Spleen (tissue), 11 donors: ENCODE measurements around the gene TMPRSS6. TPM values are rescaled to one million over a fixed set of nuclear protein-coding genes. Genes with fewer than 3 reads are reported as not detected.

Experiments
- DNase-seq: peaks from one replicate; pipeline ENCODE4 v3.0.0-alpha.2; 2020
- H3K27ac ChIP-seq, 8 donors: fragments of 200-600 bp; sonication (generic) in 7 of 8; 1 replicate in 4 of 8; 2 replicates in 4 of 8; pipeline versions ENCODE4 v1.5.0 to v1.8.0; 2016 to 2021; ENCODE audit warnings: inconsistent platforms in 4 of 8, mild to moderate bottlenecking in 4 of 8, moderate library complexity in 1 of 8
- H3K27me3 ChIP-seq, 7 donors: fragments of 200-600 bp; sonication (generic) in 6 of 7; replicated peaks in 1 of 7; 1 replicate in 4 of 7; 2 replicates in 3 of 7; pipeline versions ENCODE4 v1.5.0 to v1.8.0; 2016 to 2021; ENCODE audit warnings: inconsistent platforms in 3 of 7, mild to moderate bottlenecking in 1 of 7
- H3K36me3 ChIP-seq, 6 donors: fragments of 200-600 bp; sonication (generic) in 5 of 6; 1 replicate in 4 of 6; 2 replicates in 2 of 6; pipeline versions ENCODE4 v1.5.0 to v1.8.0; 2016 to 2021; ENCODE audit warnings: inconsistent platforms in 2 of 6
- H3K4me1 ChIP-seq, 6 donors: fragments of 200-600 bp; sonication (generic) in 5 of 6; 1 replicate in 3 of 6; 2 replicates in 3 of 6; pipeline versions ENCODE4 v1.5.0 to v1.8.0; 2016 to 2021; ENCODE audit warnings: inconsistent platforms in 3 of 6
- H3K4me3 ChIP-seq, 8 donors: fragments of 200-600 bp; sonication (generic) in 7 of 8; 1 replicate in 4 of 8; 2 replicates in 4 of 8; pipeline versions ENCODE4 v1.5.0 to v1.8.0; 2016 to 2021; ENCODE audit warnings: inconsistent platforms in 4 of 8, mild to moderate bottlenecking in 4 of 8, moderate library complexity in 2 of 8
- H3K9me3 ChIP-seq, 8 donors: fragments of 200-600 bp; sonication (generic) in 7 of 8; 1 replicate in 4 of 8; 2 replicates in 4 of 8; pipeline versions ENCODE4 v1.5.0 to v1.8.0; 2016 to 2021; ENCODE audit warnings: inconsistent platforms in 4 of 8
- CTCF ChIP-seq, 11 experiments: fragments of 200-600 bp in 7 of 11; fragments of 450-650 bp in 4 of 11; sonication (generic) in 4 of 11; IDR thresholded peaks in 8 of 11; conservative IDR thresholded peaks in 3 of 11; 1 replicate in 7 of 11; 2 replicates in 4 of 11; pipeline versions ENCODE4 v1.4.0 to v1.8.0; 2016 to 2021; ENCODE audit warnings: antibody characterized with exemption in 11 of 11, inconsistent platforms in 4 of 11, mild to moderate bottlenecking in 1 of 11
- POLR2A ChIP-seq, 3 donors: fragments of 450-650 bp; IDR thresholded peaks; one replicate each; pipeline ENCODE4 v1.5.1; 2017; ENCODE audit warnings: antibody characterized with exemption in 3 of 3, mild to moderate bottlenecking in 1 of 3
- POLR2AphosphoS5 ChIP-seq, 3 donors: sonication (generic); formaldehyde crosslinking; IDR thresholded peaks; one replicate each; pipeline ENCODE4 v1.5.1; 2017; ENCODE audit warnings: antibody characterized with exemption in 3 of 3
- WGBS, 5 donors: extraction: QIAGEN DNeasy Blood & Tissue Kit in 3 of 5; methylation state at CpG; one replicate each; pipeline versions ENCODE4 v1.1.5 to v1.1.7; 2013 to 2018; 5-methylcytosine and 5-hydroxymethylcytosine counted together
- intact Hi-C: fragments of 100-400 bp; cut with DNase I; formaldehyde crosslinking; loops from one replicate; pipeline ENCODE4 v1.15.0; 2023; ENCODE audit warnings: low total_unique reads
- polyA plus RNA-seq, 3 donors: library from polyadenylated mRNA; stranded (reverse); fragments of 200-250 nt; gene quantifications; one replicate each; pipeline ENCODE4 v1.2.1, GENCODE V29; 2013
- total RNA-seq, 7 donors: library from RNA; depleted of rRNA in 3 of 7; stranded (reverse); fragments of >200 nt in 3 of 7; fragmentation: NEBNext Ultra II Directional in 4 of 7; extraction: Animal tissue kit (Norgen Biotek cat#: 25700) in 4 of 7; gene quantifications; one replicate each; pipeline versions ENCODE4 v1.1.0 to v1.2.1, GENCODE V29; 2016 to 2021
- donor health status: healthy with polysubstance abuse.
- donor health status: DM: no; HTN: no; CAD: no; lungs with moderate emphysema.
- donor health status: DM: no; HTN: no; CAD: no.
- donor health status: Bipolar disorder and iron deficiency.
- donor health status: healthy.
- donor health status: DM: no; HTN: no; CAD: no.
- donor health status: DM: yes; HTN: yes; CAD: no.

TMPRSS6 gene
- total and polyA plus RNA-seq, 10 donors, result 0.09 to 0.55 (median 0.28) TPM; not detected in 5

- Histone ChIP-seq H3K27me3 (peaks cover 0 to 6% (median 0%) of the 10 kb centered on the region in 7 donors), H3K4me3 (peak overlapping the region in 1 of 8 donors; percentile 94), H3K36me3 (no peaks in the 10 kb centered on the region), H3K9me3 (no peaks in the 10 kb centered on the region), H3K4me1 (peaks cover 5 to 60% (median 40%) of the 10 kb centered on the region in 6 donors), H3K27ac (peak overlapping the region in 1 of 8 donors; percentile 17)
- DNase-seq, result no peak
- intact Hi-C loops, result no loop called here
- TF ChIP-seq CTCF (IDR thresholded peaks at IDR 0.05 in 8 of 11, conservative IDR thresholded peaks at IDR 0.05 in 3 of 11) (no peak), POLR2AphosphoS5 (IDR thresholded peaks at IDR 0.05) (no peak), POLR2A (IDR thresholded peaks at IDR 0.05) (no peak)
- WGBS, 5 donors, result 89 to 96% (median 93%) methylated on average over 10 of the region's 10 CpGs
These were observed 92.2 kb downstream of the TMPRSS6 start for GRCh38 chr22:37017356-37017755.

- 86 to 94% (median 89%) methylated on average over 14 of the region's 14 CpGs for WGBS, 5 donors
- H3K27ac ChIP-seq, result peak overlapping the region in 1 of 8 donors; percentile 17
- peaks cover 0 to 6% (median 0%) of the 10 kb centered on the region in 7 donors for H3K27me3 ChIP-seq
- no peak for TF ChIP-seq POLR2A (IDR thresholded peaks at IDR 0.05)
- no peak overlapping the region for H3K4me3 ChIP-seq
- no peaks in the 10 kb centered on the region for H3K9me3 ChIP-seq
- no peak for DNase-seq
- no peaks in the 10 kb centered on the region for H3K36me3 ChIP-seq
- peaks cover 5 to 51% (median 30%) of the 10 kb centered on the region in 6 donors for H3K4me1 ChIP-seq
- intact Hi-C loops, result no loop called here
These were observed 93.2 kb downstream of the TMPRSS6 start for GRCh38 chr22:37016134-37016910.

GRCh38 chr22:37015587-37015878 is 94.0 kb downstream of the TMPRSS6 start:
- no peak for TF ChIP-seq CTCF (IDR thresholded peaks at IDR 0.05 in 8 of 11, conservative IDR thresholded peaks at IDR 0.05 in 3 of 11)
- Histone ChIP-seq H3K36me3 (no peaks in the 10 kb centered on the region), H3K9me3 (no peaks in the 10 kb centered on the region), H3K27ac (no peak overlapping the region), H3K27me3 (peaks cover 0 to 6% (median 0%) of the 10 kb centered on the region in 7 donors), H3K4me3 (no peak overlapping the region), H3K4me1 (peaks cover 4 to 43% (median 23%) of the 10 kb centered on the region in 6 donors)
- intact Hi-C loops, result no loop called here
- WGBS, 5 donors, result 77 to 91% (median 90%) methylated on average over 4 of the region's 4 CpGs
- DNase-seq, result no peak

Other genes with a start within 250 kb of the TMPRSS6 start
- gene NCF4, start 248.7 kb downstream of the TMPRSS6 start, total RNA-seq, result 100 to 1,000 TPM in 6 of 7 donors, 10 to 100 TPM in 1; 89.0 to 222 (median 146) TPM
- 100 to 1,000 TPM; 116 to 178 (median 162) TPM for gene NCF4, start 248.7 kb downstream of the TMPRSS6 start, polyA plus RNA-seq
- 100 to 1,000 TPM in 1 of 7 donors, 10 to 100 TPM in 6; 35.9 to 110 (median 61.3) TPM for gene CSF2RB, start 196.1 kb downstream of the TMPRSS6 start, total RNA-seq
- gene CSF2RB, start 196.1 kb downstream of the TMPRSS6 start, polyA plus RNA-seq, result 10 to 100 TPM; 14.2 to 19.7 (median 16.3) TPM
- 10 to 100 TPM; 10.3 to 27.1 (median 12.3) TPM for gene TST, start 90.3 kb downstream of the TMPRSS6 start, total RNA-seq
- 10 to 100 TPM; 10.8 to 21.0 (median 16.2) TPM for gene TST, start 90.3 kb downstream of the TMPRSS6 start, polyA plus RNA-seq
- gene MPST, start 90.0 kb downstream of the TMPRSS6 start, total RNA-seq, result 10 to 100 TPM; 13.9 to 44.8 (median 20.6) TPM
- 10 to 100 TPM; 24.5 to 40.3 (median 37.5) TPM for gene MPST, start 90.0 kb downstream of the TMPRSS6 start, polyA plus RNA-seq
- gene KCTD17, start 58.0 kb downstream of the TMPRSS6 start, total RNA-seq, result 10 to 100 TPM; 13.5 to 21.5 (median 17.9) TPM
- gene KCTD17, start 58.0 kb downstream of the TMPRSS6 start, polyA plus RNA-seq, result 10 to 100 TPM; 10.7 to 27.5 (median 13.0) TPM
- gene IL2RB, start 40.2 kb upstream of the TMPRSS6 start, total RNA-seq, result 10 to 100 TPM; 20.6 to 75.2 (median 51.5) TPM
- 1 to 10 TPM; 3.7 to 5.9 (median 3.9) TPM for gene IL2RB, start 40.2 kb upstream of the TMPRSS6 start, polyA plus RNA-seq
- gene C1QTNF6, start 78.5 kb upstream of the TMPRSS6 start, total RNA-seq, result 10 to 100 TPM in 1 of 7 donors, 1 to 10 TPM in 6; 5.3 to 10.3 (median 6.9) TPM
- gene C1QTNF6, start 78.5 kb upstream of the TMPRSS6 start, polyA plus RNA-seq, result 1 to 10 TPM; 7.7 to 8.9 (median 8.8) TPM
- 1 to 10 TPM in 3 of 7 donors, under 1 TPM in 4; 0.56 to 2.0 (median 0.95) TPM for gene SSTR3, start 102.8 kb upstream of the TMPRSS6 start, total RNA-seq
- 1 to 10 TPM; 1.2 to 2.0 (median 1.5) TPM for gene SSTR3, start 102.8 kb upstream of the TMPRSS6 start, polyA plus RNA-seq
- gene RAC2, start 134.6 kb upstream of the TMPRSS6 start, total RNA-seq, result 100 to 1,000 TPM; 270 to 493 (median 363) TPM
- gene RAC2, start 134.6 kb upstream of the TMPRSS6 start, polyA plus RNA-seq, result 100 to 1,000 TPM; 389 to 421 (median 410) TPM
- gene CYTH4, start 172.8 kb upstream of the TMPRSS6 start, total RNA-seq, result 100 to 1,000 TPM in 6 of 7 donors, 10 to 100 TPM in 1; 97.5 to 238 (median 118) TPM
- gene CYTH4, start 172.8 kb upstream of the TMPRSS6 start, polyA plus RNA-seq, result 10 to 100 TPM; 35.3 to 58.1 (median 53.6) TPM